H9 (cell line): ENCODE measurements around the gene FAM174B. TPM values are rescaled to one million over a fixed set of nuclear protein-coding genes. Genes with fewer than 3 reads are reported as not detected.
A peak's percentile ranks its signal among the peaks of the same experiment; 100 is the strongest.

Experiments used
- DNase-seq: peaks from one replicate; pipeline ENCODE4 v3.0.0-alpha.2; 2017
- H2AFZ ChIP-seq: one replicate; pipeline ENCODE4 v1.6.1; 2013; ENCODE audit warnings: mild to moderate bottlenecking, low read length, control low read depth, moderate library complexity
- H2AK5ac ChIP-seq: 2 replicates; pipeline ENCODE4 v1.6.1; 2013; ENCODE audit warnings: low read length, control low read depth, mixed read lengths; ENCODE audit not compliant: insufficient read length
- H2BK120ac ChIP-seq: one replicate; pipeline ENCODE4 v1.6.1; 2013; ENCODE audit warnings: low read depth, mild to moderate bottlenecking, low read length, control low read depth, inconsistent platforms; ENCODE audit not compliant: poor library complexity, severe bottlenecking
- H2BK12ac ChIP-seq: 2 replicates; pipeline ENCODE4 v1.6.1; 2013; ENCODE audit warnings: low read length, control low read depth, mixed read lengths, low read depth; ENCODE audit not compliant: insufficient read length
- H2BK15ac ChIP-seq: 2 replicates; pipeline ENCODE4 v1.6.1; 2013; ENCODE audit warnings: low read depth, low read length, control low read depth
- H2BK20ac ChIP-seq: one replicate; pipeline ENCODE4 v1.6.1; 2013; ENCODE audit warnings: low read depth, mild to moderate bottlenecking, low read length, control low read depth, inconsistent platforms; ENCODE audit not compliant: poor library complexity, severe bottlenecking
- H2BK5ac ChIP-seq: 2 replicates; pipeline ENCODE4 v1.6.1; 2013; ENCODE audit warnings: low read length, control low read depth, mixed read lengths; ENCODE audit not compliant: insufficient read length
- H3K14ac ChIP-seq: 2 replicates; pipeline ENCODE4 v1.6.1; 2013; ENCODE audit warnings: low read length, control low read depth; ENCODE audit not compliant: insufficient read depth
- H3K18ac ChIP-seq: 2 replicates; pipeline ENCODE4 v1.6.1; 2013; ENCODE audit warnings: low read depth, mild to moderate bottlenecking, mixed read lengths, low read length, control low read depth; ENCODE audit not compliant: insufficient read length
- H3K23ac ChIP-seq: 2 replicates; pipeline ENCODE4 v1.6.1; 2013; ENCODE audit warnings: low read length, control low read depth, mixed read lengths, low read depth; ENCODE audit not compliant: insufficient read length
- H3K23me2 ChIP-seq: 2 replicates; pipeline ENCODE4 v1.6.1; 2013; ENCODE audit warnings: low read depth, mild to moderate bottlenecking, mixed read lengths, low read length, control low read depth; ENCODE audit not compliant: insufficient read length, poor library complexity, severe bottlenecking
- H3K27ac ChIP-seq: 2 replicates; pipeline ENCODE4 v1.5.1; 2013; ENCODE audit warnings: low read length, control low read depth, mixed read lengths, low read depth; ENCODE audit not compliant: insufficient read length
- H3K27me3 ChIP-seq: 2 replicates; pipeline ENCODE4 v1.6.1; 2013; ENCODE audit warnings: low read length, control low read depth, inconsistent platforms; ENCODE audit not compliant: insufficient read depth
- H3K4ac ChIP-seq: 2 replicates; pipeline ENCODE4 v1.6.1; 2013; ENCODE audit warnings: low read depth, mild to moderate bottlenecking, control low read depth, inconsistent platforms, low read length, moderate library complexity
- H3K4me1 ChIP-seq: 2 replicates; pipeline ENCODE4 v1.6.1; 2013; ENCODE audit warnings: low read length, control low read depth, inconsistent platforms; ENCODE audit not compliant: insufficient read depth
- H3K4me2 ChIP-seq: 2 replicates; pipeline ENCODE4 v1.6.1; 2013; ENCODE audit warnings: low read length, control low read depth, mixed read lengths; ENCODE audit not compliant: insufficient read length, insufficient read depth
- H3K56ac ChIP-seq: 2 replicates; pipeline ENCODE4 v1.6.1; 2013; ENCODE audit warnings: low read depth, mild to moderate bottlenecking, mixed read lengths, low read length, control low read depth; ENCODE audit not compliant: insufficient read length
- H3K79me1 ChIP-seq: 2 replicates; pipeline ENCODE4 v1.6.1; 2013; ENCODE audit warnings: low read depth, mild to moderate bottlenecking, moderate library complexity, low read length, control low read depth, inconsistent platforms; ENCODE audit not compliant: insufficient read depth, poor library complexity, severe bottlenecking
- H3K79me2 ChIP-seq: 2 replicates; pipeline ENCODE4 v1.6.1; 2013; ENCODE audit warnings: low read length, control low read depth, inconsistent platforms; ENCODE audit not compliant: insufficient read depth
- H3K9ac ChIP-seq: 2 replicates; pipeline ENCODE4 v1.6.1; 2013; ENCODE audit warnings: low read length, control low read depth, mixed read lengths; ENCODE audit not compliant: insufficient read length; ENCODE audit errors: extremely low read depth
- H3K9me3 ChIP-seq: one replicate; pipeline ENCODE4 v1.6.1; 2013; ENCODE audit warnings: low read depth, low read length, inconsistent platforms; ENCODE audit not compliant: control insufficient read depth
- H3T11ph ChIP-seq: one replicate; pipeline ENCODE4 v1.6.1; 2013; ENCODE audit warnings: mild to moderate bottlenecking, low read length, control low read depth, inconsistent platforms
- H4K20me1 ChIP-seq: one replicate; pipeline ENCODE4 v1.6.1; 2013; ENCODE audit not compliant: control insufficient read depth, insufficient read length, insufficient read depth
- H4K5ac ChIP-seq: 2 replicates; pipeline ENCODE4 v1.6.1; 2013; ENCODE audit warnings: low read depth, mild to moderate bottlenecking, mixed read lengths, low read length, control low read depth; ENCODE audit not compliant: insufficient read length
- H4K8ac ChIP-seq: replicated peaks from 2 replicates; pipeline ENCODE4 v1.6.1; 2013; ENCODE audit warnings: low read length, control low read depth, mixed read lengths, low read depth; ENCODE audit not compliant: insufficient read length
- H4K91ac ChIP-seq: 2 replicates; pipeline ENCODE4 v1.6.1; 2013; ENCODE audit warnings: low read depth, mild to moderate bottlenecking, moderate library complexity, mixed read lengths, low read length, control low read depth; ENCODE audit not compliant: insufficient read length
- H3K27ac Mint-ChIP-seq, 3 experiments: 2 replicates in 2 of 3; 3 replicates in 1 of 3; pipeline ENCODE4 v1.8.0; 2020 to 2021; ENCODE audit warnings: mixed read lengths in 3 of 3, mild to moderate bottlenecking in 1 of 3, moderate library complexity in 1 of 3
- H3K27me3 Mint-ChIP-seq: 2 replicates; pipeline ENCODE4 v1.8.0; 2021; ENCODE audit warnings: low read depth, mild to moderate bottlenecking, moderate library complexity, mixed read lengths
- H3K36me3 Mint-ChIP-seq, 3 experiments: 2 replicates in 2 of 3; 3 replicates in 1 of 3; pipeline ENCODE4 v1.8.0; 2020 to 2021; ENCODE audit warnings: low read depth in 3 of 3, mixed read lengths in 3 of 3; ENCODE audit not compliant: insufficient read depth in 1 of 3
- H3K4me1 Mint-ChIP-seq, 2 experiments: 2 replicates each; pipeline ENCODE4 v1.8.0; 2020; ENCODE audit warnings: mixed read lengths in 2 of 2
- H3K4me3 Mint-ChIP-seq, 2 experiments: 2 replicates in 1 of 2; 3 replicates in 1 of 2; pipeline ENCODE4 v1.8.0; 2020 to 2021; ENCODE audit warnings: mild to moderate bottlenecking in 2 of 2, mixed read lengths in 2 of 2, moderate library complexity in 1 of 2
- H3K9me3 Mint-ChIP-seq, 2 experiments: 2 replicates in 1 of 2; 3 replicates in 1 of 2; pipeline ENCODE4 v1.8.0; 2020; ENCODE audit warnings: mild to moderate bottlenecking in 2 of 2, mixed read lengths in 2 of 2, moderate library complexity in 1 of 2
- CTCF ChIP-seq: fragments of 200-600 bp; sonication (generic); conservative IDR thresholded peaks from 3 replicates; pipeline ENCODE4 v1.8.0; 2021; ENCODE audit warnings: antibody characterized with exemption, mild to moderate bottlenecking
- WGBS: extraction: QIAGEN DNeasy Blood & Tissue Kit; methylation state at CpG from one replicate; pipeline ENCODE4 v1.1.7; 2013; ENCODE audit warnings: missing lambda C conversion rate, low lambda C conversion rate, mixed read lengths; ENCODE audit not compliant: insufficient read length; ENCODE audit errors: extremely low coverage; 5-methylcytosine and 5-hydroxymethylcytosine counted together
- total RNA-seq: library from RNA; stranded (reverse); gene quantifications from 2 replicates; pipeline ENCODE4 v1.2.1, GENCODE V29; 2021

The FAM174B gene
- total RNA-seq, 1 experiment from 2014 or later: 38.0 TPM

- H3K56ac ChIP-seq: no peak overlapping the region
- H4K20me1 ChIP-seq: no peaks in the 10 kb centered on the region
- H2BK20ac ChIP-seq: no peak overlapping the region
- no peaks in the 10 kb centered on the region for H3K79me1 ChIP-seq
- Mint-ChIP-seq H3K27me3 (peaks cover 9% of the 10 kb centered on the region), H3K36me3 (peaks cover 9 to 25% (median 14%) of the 10 kb centered on the region in 3 experiments), H3K9me3 (peaks cover 20 to 22% of the 10 kb centered on the region in 2 experiments), H3K27ac (peak overlapping the region in 1 of 3 experiments; percentile 81; a peak in 1 of 7 replicates), H3K4me1 (peaks cover 17 to 21% of the 10 kb centered on the region in 2 experiments), H3K4me3 (no peak overlapping the region)
- no peak overlapping the region for H3K23ac ChIP-seq
- no peak overlapping the region for H3K18ac ChIP-seq
- H3T11ph ChIP-seq: no peak overlapping the region
- no peak overlapping the region for H2AK5ac ChIP-seq
- H3K27ac ChIP-seq: no peak overlapping the region
- H3K4ac ChIP-seq: no peak overlapping the region
- H3K4me1 ChIP-seq: peaks cover 4% of the 10 kb centered on the region; the same call in 1 of the 2 replicates
- H3K27me3 ChIP-seq: no peaks in the 10 kb centered on the region
- no peak overlapping the region for H2BK15ac ChIP-seq
- H2AFZ ChIP-seq: no peak overlapping the region
- DNase-seq: no peak
- H3K79me2 ChIP-seq: no peaks in the 10 kb centered on the region
- no peak overlapping the region for H2BK120ac ChIP-seq
- no peak overlapping the region for H3K9ac ChIP-seq
- no peaks in the 10 kb centered on the region for H3K23me2 ChIP-seq
- H3K9me3 ChIP-seq: no peaks in the 10 kb centered on the region
- H3K14ac ChIP-seq: no peak overlapping the region
- no CpG with 5 or more reads among the region's 9 CpGs for WGBS
- TF ChIP-seq CTCF: no peak
- no peak overlapping the region for H2BK5ac ChIP-seq
- H2BK12ac ChIP-seq: no peak overlapping the region
- no peak overlapping the region for H3K4me2 ChIP-seq
- H4K5ac ChIP-seq: no peak overlapping the region
- no peak overlapping the region for H4K8ac ChIP-seq
- no peak overlapping the region for H4K91ac ChIP-seq
Measured at GRCh38 chr15:92610101-92610520, 45.5 kb downstream of the FAM174B start.
